ACHN (cell line): Measurements from ENCODE around the gene ZNRF1.

ENCODE experiments used
- DNase-seq: peaks from one replicate; pipeline ENCODE4 v3.0.0-alpha.2; 2015
- in situ Hi-C: cut with HindIII; loops from 2 replicates; pipeline ENCODE4 v1.10.0; 2017; ENCODE audit warnings: low sequenced_read_pairs, low pct_ligation_motif_present, low pct_unique_long_range_greater_than_20kb

ZNRF1 gene

GRCh38 chr16:75151798-75152197 is 153.0 kb downstream of the ZNRF1 start:
- no peak for DNase-seq
- in situ Hi-C loops, result no loop called here

- in situ Hi-C loops, result no loop called here
- DNase-seq, result no peak
Measured at GRCh38 chr16:75152635-75153034, 153.8 kb downstream of the ZNRF1 start.

GRCh38 chr16:75160386-75160785 is 161.6 kb downstream of the ZNRF1 start:
- no peak for DNase-seq
- in situ Hi-C loops, result no loop called here
